ENCODE measurements around the gene DIDO1.
"Not testable (repeated sequence)": the region's sequence is repeated elsewhere in the genome, so short reads cannot be mapped to it uniquely, and the experiment has no call there.

DIDO1 gene

DNA sequence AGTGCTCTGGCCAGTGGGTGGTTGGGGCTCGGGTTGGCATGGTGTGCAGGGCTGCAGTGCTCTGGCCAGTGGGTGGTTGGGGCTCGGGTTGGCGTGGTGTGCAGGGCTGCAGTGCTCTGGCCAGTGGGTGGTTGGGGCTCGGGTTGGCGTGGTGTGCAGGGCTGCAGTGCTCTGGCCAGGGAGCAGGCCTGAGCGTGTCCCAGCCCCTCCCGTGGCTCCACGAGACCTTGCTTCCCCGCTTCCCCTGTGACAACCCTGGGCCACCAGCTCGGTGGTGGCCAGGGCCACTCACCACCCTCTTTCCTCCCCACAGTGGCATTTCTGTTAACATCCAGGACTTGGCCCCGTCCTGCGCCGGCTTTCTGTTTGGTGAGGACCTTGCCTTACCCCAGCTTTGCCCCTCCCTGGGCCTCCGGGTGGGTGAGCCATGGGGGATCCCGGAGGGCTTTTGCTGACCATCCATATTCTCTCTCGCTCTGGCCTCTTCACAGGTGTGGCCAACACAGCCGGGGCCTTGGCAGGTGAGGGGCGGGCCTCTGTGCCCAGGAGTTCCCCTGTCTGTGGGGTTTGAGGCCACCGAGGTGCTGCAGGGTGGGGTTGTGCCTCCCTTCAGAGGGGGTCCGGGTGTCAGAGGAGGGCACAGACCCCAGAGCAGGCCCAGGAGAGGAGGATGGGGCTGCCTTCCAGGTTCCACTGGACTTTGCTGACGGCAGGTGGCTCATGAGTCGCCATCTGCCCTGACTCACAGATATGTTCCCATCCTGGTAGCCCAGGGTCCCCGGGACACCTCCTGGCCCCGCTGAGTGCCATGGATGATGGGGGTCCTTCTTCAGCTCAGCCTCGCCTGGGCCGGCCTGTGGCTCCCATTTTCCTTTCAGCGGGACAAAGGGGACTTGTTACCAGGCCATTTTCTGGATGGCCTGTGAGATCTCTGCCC, 40.2 kb upstream of the DIDO1 start:
- H3K27ac Mint-ChIP-seq: no peak overlapping the region
- no peaks in the 10 kb centered on the region for H3K9me3 Mint-ChIP-seq
- peaks cover 3% of the 10 kb centered on the region for H3K4me1 Mint-ChIP-seq (ENCODE audit: low read depth)
- H3K27me3 Mint-ChIP-seq (ENCODE audit: low read depth): peaks cover 3% of the 10 kb centered on the region
- no peaks in the 10 kb centered on the region for H3K36me3 Mint-ChIP-seq (ENCODE audit: low read depth)
- no peak overlapping the region for H3K4me3 Mint-ChIP-seq

- no peaks in the 10 kb centered on the region for H3K4me1 Mint-ChIP-seq (ENCODE audit: low read depth)
- no peak overlapping the region for H3K27ac Mint-ChIP-seq
- H3K4me3 Mint-ChIP-seq: no peak overlapping the region
- H3K9me3 Mint-ChIP-seq: no peaks in the 10 kb centered on the region
- no peaks in the 10 kb centered on the region for H3K36me3 Mint-ChIP-seq (ENCODE audit: low read depth)
- no peaks in the 10 kb centered on the region for H3K27me3 Mint-ChIP-seq (ENCODE audit: low read depth)
These were observed 39.1 kb upstream of the DIDO1 start for GRCh38 chr20:62965363-62965771.

DNA sequence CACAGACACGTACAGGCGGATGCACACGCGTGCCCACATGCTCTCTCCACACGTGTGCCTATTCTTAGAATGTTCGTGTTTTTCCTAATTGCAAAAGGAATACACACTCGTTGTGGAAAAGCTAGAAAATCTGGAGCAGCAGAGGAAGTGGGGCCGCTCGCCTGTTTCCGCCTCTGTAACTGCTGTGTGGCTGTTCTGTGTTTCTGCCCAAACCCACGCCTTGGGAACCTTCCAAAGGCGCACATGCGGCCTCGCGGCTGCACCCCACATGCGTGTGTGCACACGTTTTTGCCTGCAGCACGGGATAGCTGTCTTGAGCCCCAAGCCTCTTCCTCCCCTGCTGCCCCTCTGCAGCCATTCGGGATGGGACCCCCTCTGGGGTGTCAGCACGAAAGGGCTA, 38.4 kb upstream of the DIDO1 start:
- H3K36me3 Mint-ChIP-seq (ENCODE audit: low read depth): no peaks in the 10 kb centered on the region
- H3K4me1 Mint-ChIP-seq (ENCODE audit: low read depth): no peaks in the 10 kb centered on the region
- no peak overlapping the region for H3K27ac Mint-ChIP-seq
- no peak overlapping the region for H3K4me3 Mint-ChIP-seq
- H3K27me3 Mint-ChIP-seq (ENCODE audit: low read depth): no peaks in the 10 kb centered on the region
- H3K9me3 Mint-ChIP-seq: no peaks in the 10 kb centered on the region

- no peak overlapping the region for H3K4me3 Mint-ChIP-seq
- no peaks in the 10 kb centered on the region for H3K27me3 Mint-ChIP-seq (ENCODE audit: low read depth)
- H3K9me3 Mint-ChIP-seq: no peaks in the 10 kb centered on the region
- no peak overlapping the region for H3K27ac Mint-ChIP-seq
- no peaks in the 10 kb centered on the region for H3K4me1 Mint-ChIP-seq (ENCODE audit: low read depth)
- no peaks in the 10 kb centered on the region for H3K36me3 Mint-ChIP-seq (ENCODE audit: low read depth)
These were observed 37.5 kb upstream of the DIDO1 start for GRCh38 chr20:62963614-62964397.

DNA sequence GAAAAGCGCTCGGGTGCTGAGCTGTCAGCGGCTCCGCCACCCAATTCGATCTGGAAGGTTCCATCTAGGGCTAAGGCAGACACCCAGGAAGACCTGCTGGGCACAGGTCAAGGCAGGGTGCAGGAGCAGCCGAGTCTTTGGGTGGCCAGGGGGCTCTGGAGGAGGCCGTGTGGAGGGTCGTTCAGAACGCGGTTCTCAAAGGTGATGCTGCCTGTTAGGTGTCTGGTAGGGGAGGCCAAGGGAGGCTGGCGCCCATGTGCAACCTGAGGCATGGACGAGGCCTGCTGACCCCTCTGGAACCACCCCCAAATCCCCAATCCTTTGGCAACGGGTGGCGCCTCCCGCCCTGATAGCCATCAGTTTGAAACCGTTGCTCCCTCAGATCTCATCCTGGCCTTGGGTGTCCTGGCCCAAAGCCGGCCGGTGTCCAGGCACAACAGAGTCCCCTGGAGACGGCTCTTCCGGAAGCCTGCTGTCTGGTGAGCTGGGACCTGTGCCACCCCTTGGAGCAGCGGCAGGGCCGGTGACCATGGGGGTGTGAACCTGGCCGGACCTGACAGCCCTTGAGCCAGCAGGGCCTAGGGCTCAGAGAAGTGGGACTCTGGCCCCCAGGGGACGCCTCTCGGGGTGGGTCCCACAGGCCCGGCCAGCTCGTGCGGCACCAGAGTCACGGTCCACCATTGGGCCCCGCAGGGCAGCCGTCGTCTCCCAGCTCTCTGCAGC, 36.7 kb upstream of the DIDO1 start:
- H3K4me1 Mint-ChIP-seq (ENCODE audit: low read depth): no peaks in the 10 kb centered on the region

DNA sequence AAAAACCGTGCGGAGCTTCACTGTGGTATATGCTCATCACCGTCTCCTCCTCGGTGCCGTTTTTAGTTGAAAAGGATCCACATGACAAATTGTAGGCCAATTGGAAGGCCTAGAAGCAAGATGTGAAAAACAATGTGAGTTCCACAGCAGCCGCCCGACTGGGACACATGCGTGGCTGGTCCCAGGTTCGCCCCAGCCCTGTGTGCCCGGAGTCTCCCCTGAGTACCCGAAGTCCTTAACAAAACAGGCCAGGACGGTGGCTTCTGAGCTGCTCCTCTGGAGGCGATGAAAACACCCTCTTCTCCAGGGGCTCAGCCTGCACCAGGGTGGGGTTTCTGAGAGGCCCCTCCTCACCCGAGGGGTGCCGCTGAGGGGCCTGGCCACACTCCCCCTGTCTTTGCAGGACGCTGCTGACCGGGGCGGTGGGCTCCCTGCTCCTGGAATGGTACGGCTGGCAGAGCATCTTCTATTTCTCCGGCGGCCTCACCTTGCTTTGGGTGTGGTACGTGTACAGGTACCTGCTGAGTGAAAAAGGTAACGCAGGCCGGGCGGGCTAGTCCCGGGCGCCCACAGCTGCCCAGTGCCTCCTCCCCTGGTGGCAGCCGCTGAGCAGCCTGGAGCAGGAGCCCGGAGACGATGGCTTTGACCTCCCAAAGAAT, 36.0 kb upstream of the DIDO1 start:
- H3K4me1 Mint-ChIP-seq (ENCODE audit: low read depth): no peaks in the 10 kb centered on the region
- no peaks in the 10 kb centered on the region for H3K9me3 Mint-ChIP-seq
- H3K36me3 Mint-ChIP-seq (ENCODE audit: low read depth): no peaks in the 10 kb centered on the region
- no peak overlapping the region for H3K27ac Mint-ChIP-seq
- no peak overlapping the region for H3K4me3 Mint-ChIP-seq
- no peaks in the 10 kb centered on the region for H3K27me3 Mint-ChIP-seq (ENCODE audit: low read depth)

More for the DNA sequence above, 36.7 kb upstream of the DIDO1 start:
- Mint-ChIP-seq H3K4me3 (no peak overlapping the region), H3K27me3 (ENCODE audit: low read depth) (no peaks in the 10 kb centered on the region), H3K36me3 (ENCODE audit: low read depth) (no peaks in the 10 kb centered on the region), H3K9me3 (no peaks in the 10 kb centered on the region), H3K27ac (no peak overlapping the region)

DNA sequence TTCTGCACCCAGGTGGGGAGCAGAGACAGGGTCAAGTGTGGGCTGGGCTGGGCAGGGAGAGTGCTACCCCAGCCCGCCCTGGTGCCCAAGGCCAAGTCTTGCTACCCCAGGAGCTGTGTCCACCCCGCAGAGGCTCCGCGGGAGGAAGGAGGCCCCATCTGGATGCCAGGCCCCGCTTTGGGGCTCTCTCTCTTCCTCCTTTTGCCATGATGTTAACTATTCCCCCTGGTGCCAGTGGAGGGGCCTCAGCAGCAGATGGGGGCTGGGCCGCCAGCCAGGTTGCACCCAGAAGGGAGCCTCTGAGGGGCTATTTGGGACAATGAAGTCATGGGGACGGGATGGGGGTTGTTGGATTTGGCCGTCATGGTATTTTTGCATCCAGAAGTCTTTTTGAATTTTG, 35.5 kb upstream of the DIDO1 start:
- Mint-ChIP-seq H3K27me3 (ENCODE audit: low read depth) (no peaks in the 10 kb centered on the region), H3K36me3 (ENCODE audit: low read depth) (no peaks in the 10 kb centered on the region), H3K27ac (no peak overlapping the region), H3K4me3 (no peak overlapping the region), H3K4me1 (ENCODE audit: low read depth) (no peaks in the 10 kb centered on the region), H3K9me3 (no peaks in the 10 kb centered on the region)

DNA sequence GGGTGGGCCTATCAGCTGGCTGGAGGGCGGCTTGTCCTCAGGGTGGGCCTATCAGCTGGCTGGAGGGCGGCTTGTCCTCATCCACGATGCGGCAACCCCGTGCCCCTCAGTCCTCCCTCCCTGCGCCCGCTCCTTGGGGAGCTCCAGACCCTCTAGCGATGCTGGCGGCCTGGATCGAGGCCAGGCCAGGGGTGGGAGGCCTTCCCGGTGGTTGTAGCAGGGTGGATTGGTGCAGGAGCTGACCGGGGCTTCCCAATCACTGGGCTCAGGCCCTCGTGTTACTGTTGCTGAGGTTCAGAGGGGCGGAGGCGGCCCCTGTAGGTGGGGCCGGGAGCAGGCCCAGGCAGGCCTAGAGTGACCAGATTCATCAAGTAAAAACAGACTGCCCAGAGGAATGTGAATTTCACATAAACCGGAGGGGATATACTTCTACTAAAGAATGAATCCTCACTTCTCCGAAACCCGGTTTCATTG, 35.0 kb upstream of the DIDO1 start:
- Mint-ChIP-seq H3K9me3 (no peaks in the 10 kb centered on the region), H3K27ac (no peak overlapping the region), H3K4me1 (ENCODE audit: low read depth) (no peaks in the 10 kb centered on the region), H3K4me3 (no peak overlapping the region), H3K36me3 (ENCODE audit: low read depth) (no peaks in the 10 kb centered on the region), H3K27me3 (ENCODE audit: low read depth) (no peaks in the 10 kb centered on the region)

DNA sequence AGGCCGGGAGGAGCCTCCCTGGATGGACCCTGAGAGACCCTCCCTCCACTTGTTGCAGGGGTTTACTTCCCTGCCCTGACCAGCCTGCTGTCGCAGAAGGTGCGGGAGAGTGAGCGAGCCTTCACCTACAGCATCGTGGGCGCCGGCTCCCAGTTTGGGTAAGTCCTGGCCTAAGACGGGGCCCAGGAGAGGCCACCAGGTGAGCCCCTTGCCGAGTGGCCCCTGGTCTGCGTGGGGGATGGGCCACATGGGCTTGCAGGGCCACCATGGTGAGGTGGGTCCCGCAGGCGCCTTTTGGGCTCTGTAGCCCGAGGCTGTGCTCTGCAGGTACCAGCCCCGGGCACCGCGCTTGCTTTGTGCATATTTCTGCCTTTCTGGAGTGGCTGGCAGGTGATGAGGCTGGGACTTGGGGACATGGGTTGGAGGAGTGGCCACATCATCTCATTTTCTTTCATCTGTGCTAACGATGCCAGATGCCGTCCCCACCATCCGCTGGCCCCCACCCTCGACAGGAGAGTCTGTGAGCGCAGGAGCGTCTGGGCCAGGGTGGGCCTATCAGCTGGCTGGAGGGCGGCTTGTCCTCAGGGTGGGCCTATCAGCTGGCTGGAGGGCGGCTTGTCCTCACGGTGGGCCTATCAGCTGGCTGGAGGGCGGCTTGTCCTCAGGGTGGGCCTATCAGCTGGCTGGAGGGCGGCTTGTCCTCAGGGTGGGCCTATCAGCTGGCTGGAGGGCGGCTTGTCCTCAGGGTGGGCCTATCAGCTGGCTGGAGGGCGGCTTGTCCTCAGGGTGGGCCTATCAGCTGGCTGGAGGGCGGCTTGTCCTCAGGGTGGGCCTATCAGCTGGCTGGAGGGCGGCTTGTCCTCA, 34.4 kb upstream of the DIDO1 start:
- H3K27ac Mint-ChIP-seq; H3K36me3 Mint-ChIP-seq (ENCODE audit: low read depth); H3K9me3 Mint-ChIP-seq; H3K4me3 Mint-ChIP-seq; H3K27me3 Mint-ChIP-seq (ENCODE audit: low read depth); H3K4me1 Mint-ChIP-seq (ENCODE audit: low read depth): not testable (repeated sequence)

- no peaks in the 10 kb centered on the region for H3K27me3 Mint-ChIP-seq (ENCODE audit: low read depth)
- H3K4me1 Mint-ChIP-seq (ENCODE audit: low read depth): no peaks in the 10 kb centered on the region
- H3K4me3 Mint-ChIP-seq: no peak overlapping the region
- H3K27ac Mint-ChIP-seq: no peak overlapping the region
- no peaks in the 10 kb centered on the region for H3K9me3 Mint-ChIP-seq
- H3K36me3 Mint-ChIP-seq (ENCODE audit: low read depth): no peaks in the 10 kb centered on the region
These were observed 33.7 kb upstream of the DIDO1 start for GRCh38 chr20:62959998-62960436.

DNA sequence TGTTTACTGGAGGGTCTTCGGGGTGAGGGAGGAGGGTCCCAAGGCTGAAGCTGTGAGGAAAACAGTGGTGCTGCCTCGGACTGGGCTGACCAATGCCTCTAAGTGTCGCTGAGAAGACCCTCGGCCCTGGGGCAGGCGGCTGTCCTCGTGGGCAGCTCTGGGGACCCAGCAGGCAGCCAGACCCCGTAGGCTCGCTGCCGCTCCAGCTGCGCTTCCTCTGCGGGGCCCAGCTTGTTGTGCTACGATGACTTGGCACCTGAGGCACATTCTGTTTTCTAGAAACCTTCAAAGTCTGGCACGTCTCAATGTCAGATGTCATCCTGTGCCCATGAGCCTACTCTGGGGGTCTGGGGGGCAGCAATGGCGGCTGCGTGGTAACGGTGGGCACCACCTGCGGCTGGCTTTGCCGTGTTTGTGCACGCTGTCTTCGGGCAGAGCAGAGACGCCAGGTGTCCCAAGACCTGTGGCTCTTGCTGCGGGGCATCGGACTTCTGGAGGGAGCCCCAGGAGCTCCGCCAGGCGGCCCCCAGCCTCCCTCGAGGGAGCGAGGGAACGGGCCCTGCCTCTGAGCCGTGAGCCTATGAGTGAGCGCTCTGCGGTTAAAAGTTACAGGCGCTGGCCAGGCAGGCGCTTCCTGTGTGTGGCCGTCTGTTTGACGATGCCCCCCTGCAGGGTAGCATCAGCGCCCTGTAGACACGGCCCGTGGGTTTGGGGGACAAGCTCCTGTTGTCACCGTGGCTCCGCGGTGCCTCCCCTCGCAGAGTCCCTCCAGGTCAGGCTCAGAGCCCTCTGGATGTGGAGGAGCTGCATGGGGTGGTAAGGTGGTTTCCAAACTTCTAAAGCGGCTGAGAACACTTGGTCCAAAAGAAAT, 33.0 kb upstream of the DIDO1 start:
- Mint-ChIP-seq H3K4me3 (no peak overlapping the region), H3K27me3 (ENCODE audit: low read depth) (no peaks in the 10 kb centered on the region), H3K36me3 (ENCODE audit: low read depth) (no peaks in the 10 kb centered on the region), H3K4me1 (ENCODE audit: low read depth) (peaks cover 4% of the 10 kb centered on the region), H3K27ac (no peak overlapping the region), H3K9me3 (no peaks in the 10 kb centered on the region)

GRCh38 chr20:62958388-62959100, 32.2 kb upstream of the DIDO1 start:
- no peaks in the 10 kb centered on the region for H3K36me3 Mint-ChIP-seq (ENCODE audit: low read depth)
- no peak overlapping the region for H3K4me3 Mint-ChIP-seq
- H3K4me1 Mint-ChIP-seq (ENCODE audit: low read depth): peaks cover 9% of the 10 kb centered on the region
- H3K27ac Mint-ChIP-seq: no peak overlapping the region
- no peaks in the 10 kb centered on the region for H3K9me3 Mint-ChIP-seq
- H3K27me3 Mint-ChIP-seq (ENCODE audit: low read depth): no peaks in the 10 kb centered on the region
